Pancreas (tissue), 8 donors: ENCODE data around the gene SCN2A. TPM values are rescaled to one million over a fixed set of nuclear protein-coding genes. Genes with fewer than 3 reads are reported as not detected.

Experiments
- polyA plus RNA-seq, 2 donors: library from polyadenylated mRNA; stranded (reverse); fragments of 200-250 nt; gene quantifications; one replicate each; pipeline ENCODE4 v1.2.3, GENCODE V29; 2013
- total RNA-seq, 6 donors: library from RNA; stranded (reverse); fragmentation: NEBNext Ultra II Directional in 4 of 6; extraction: Animal tissue kit (Norgen Biotek cat#: 25700) in 4 of 6; gene quantifications; one replicate each; pipeline versions ENCODE4 v1.2.1 to v1.2.4, GENCODE V29; 2021 to 2023
- donor health status: healthy with polysubstance abuse.
- donor health status: DM: no; HTN: no; CAD: no; lungs with moderate emphysema.
- donor health status: DM: no; HTN: no; CAD: no.
- donor health status: Bipolar disorder and iron deficiency.
- donor health status: DM: yes; HTN: yes; CAD: no.
- donor health status: DM: no; HTN: no; CAD: no.
- donor health status: DM: no; HTN: no; CAD: no.
- donor health status: DM: yes; HTN: yes; CAD: no.

Gene SCN2A
- total and polyA plus RNA-seq, 8 donors = 0.08 to 0.34 (median 0.19) TPM

Other genes with a start within 250 kb of the SCN2A start
- 1 to 10 TPM in 2 of 6 donors, under 1 TPM in 4; 0.08 to 1.2 (median 0.38) TPM for gene SCN3A, start 35.4 kb upstream of the SCN2A start, total RNA-seq
- gene SCN3A, start 35.4 kb upstream of the SCN2A start, polyA plus RNA-seq = under 1 TPM; 0.19 to 0.82 TPM
- 1 to 10 TPM; 1.6 to 4.8 (median 3.9) TPM for gene CSRNP3, start 230.3 kb downstream of the SCN2A start, total RNA-seq
- gene CSRNP3, start 230.3 kb downstream of the SCN2A start, polyA plus RNA-seq = 1 to 10 TPM in 1 of 2 donors, under 1 TPM in 1; 0.91 to 2.7 TPM